Measurements from ENCODE around the gene SLC16A5.
"Not testable (repeated sequence)": the region's sequence is repeated elsewhere in the genome, so short reads cannot be mapped to it uniquely, and the experiment has no call there.

The SLC16A5 gene

GRCh38 chr17:75072909-75073308 lies 14.8 kb upstream of the SLC16A5 start:
- not testable (repeated sequence) for H3K27me3 Mint-ChIP-seq; H3K9me3 Mint-ChIP-seq; H3K27ac Mint-ChIP-seq; H3K4me3 Mint-ChIP-seq; DNase-seq; H3K36me3 Mint-ChIP-seq (ENCODE audit: low read depth)
- peaks cover 13% of the 10 kb centered on the region for H3K4me1 Mint-ChIP-seq (ENCODE audit: low read depth)

- DNase-seq: no peak
- no peaks in the 10 kb centered on the region for H3K36me3 Mint-ChIP-seq (ENCODE audit: low read depth)
- peaks cover 18% of the 10 kb centered on the region for H3K4me1 Mint-ChIP-seq (ENCODE audit: low read depth)
- no peak overlapping the region for H3K27ac Mint-ChIP-seq
- no peaks in the 10 kb centered on the region for H3K9me3 Mint-ChIP-seq
- H3K4me3 Mint-ChIP-seq: no peak overlapping the region
- no peaks in the 10 kb centered on the region for H3K27me3 Mint-ChIP-seq
These were observed 14.1 kb upstream of the SLC16A5 start for GRCh38 chr17:75073618-75074047.

GRCh38 chr17:75074532-75074931 lies 13.2 kb upstream of the SLC16A5 start:
- no peak for DNase-seq
- Mint-ChIP-seq H3K36me3 (ENCODE audit: low read depth) (no peaks in the 10 kb centered on the region), H3K4me1 (ENCODE audit: low read depth) (peaks cover 24% of the 10 kb centered on the region), H3K27me3 (no peaks in the 10 kb centered on the region), H3K9me3 (no peaks in the 10 kb centered on the region), H3K27ac (no peak overlapping the region), H3K4me3 (no peak overlapping the region)

GRCh38 chr17:75075597-75076336 lies 12.0 kb upstream of the SLC16A5 start:
- Mint-ChIP-seq H3K4me3 (no peak overlapping the region), H3K4me1 (ENCODE audit: low read depth) (peaks cover 29% of the 10 kb centered on the region), H3K27me3 (no peaks in the 10 kb centered on the region), H3K27ac (no peak overlapping the region), H3K9me3 (no peaks in the 10 kb centered on the region), H3K36me3 (ENCODE audit: low read depth) (no peaks in the 10 kb centered on the region)
- no peak for DNase-seq

- Mint-ChIP-seq H3K9me3 (no peaks in the 10 kb centered on the region), H3K4me1 (ENCODE audit: low read depth) (peaks cover 29% of the 10 kb centered on the region), H3K27ac (peak overlapping the region; percentile 75), H3K36me3 (ENCODE audit: low read depth) (no peaks in the 10 kb centered on the region), H3K4me3 (peak overlapping the region; percentile 63), H3K27me3 (no peaks in the 10 kb centered on the region)
- no peak for DNase-seq
These were observed 10.7 kb upstream of the SLC16A5 start for GRCh38 chr17:75077072-75077495.

- H3K9me3 Mint-ChIP-seq: no peaks in the 10 kb centered on the region
- H3K4me3 Mint-ChIP-seq: peak overlapping the region; percentile 63
- peak overlapping the region; percentile 75 for H3K27ac Mint-ChIP-seq
- H3K4me1 Mint-ChIP-seq (ENCODE audit: low read depth): peaks cover 30% of the 10 kb centered on the region
- peak; percentile 76 for DNase-seq
- H3K27me3 Mint-ChIP-seq: no peaks in the 10 kb centered on the region
- no peaks in the 10 kb centered on the region for H3K36me3 Mint-ChIP-seq (ENCODE audit: low read depth)
These were observed 10.1 kb upstream of the SLC16A5 start for GRCh38 chr17:75077496-75078283.

GRCh38 chr17:75078284-75079022 lies 9.3 kb upstream of the SLC16A5 start:
- DNase-seq: no peak
- peaks cover 31% of the 10 kb centered on the region for H3K4me1 Mint-ChIP-seq (ENCODE audit: low read depth)
- peak overlapping the region; percentile 75 for H3K27ac Mint-ChIP-seq
- no peaks in the 10 kb centered on the region for H3K9me3 Mint-ChIP-seq
- no peaks in the 10 kb centered on the region for H3K27me3 Mint-ChIP-seq
- peak overlapping the region; percentile 63 for H3K4me3 Mint-ChIP-seq
- no peaks in the 10 kb centered on the region for H3K36me3 Mint-ChIP-seq (ENCODE audit: low read depth)

- no peak overlapping the region for H3K4me3 Mint-ChIP-seq
- H3K27me3 Mint-ChIP-seq: no peaks in the 10 kb centered on the region
- H3K4me1 Mint-ChIP-seq (ENCODE audit: low read depth): peaks cover 35% of the 10 kb centered on the region
- H3K27ac Mint-ChIP-seq: no peak overlapping the region
- no peaks in the 10 kb centered on the region for H3K9me3 Mint-ChIP-seq
- H3K36me3 Mint-ChIP-seq (ENCODE audit: low read depth): no peaks in the 10 kb centered on the region
- no peak for DNase-seq
These were observed 8.8 kb upstream of the SLC16A5 start for GRCh38 chr17:75079023-75079373.

GRCh38 chr17:75081611-75082540 lies 5.9 kb upstream of the SLC16A5 start:
- DNase-seq: no peak
- H3K4me3 Mint-ChIP-seq: no peak overlapping the region
- peaks cover 44% of the 10 kb centered on the region for H3K4me1 Mint-ChIP-seq (ENCODE audit: low read depth)
- H3K27me3 Mint-ChIP-seq: no peaks in the 10 kb centered on the region
- no peak overlapping the region for H3K27ac Mint-ChIP-seq
- no peaks in the 10 kb centered on the region for H3K36me3 Mint-ChIP-seq (ENCODE audit: low read depth)
- no peaks in the 10 kb centered on the region for H3K9me3 Mint-ChIP-seq

- DNase-seq: no peak
- Mint-ChIP-seq H3K9me3 (no peaks in the 10 kb centered on the region), H3K4me1 (ENCODE audit: low read depth) (peaks cover 46% of the 10 kb centered on the region), H3K27me3 (no peaks in the 10 kb centered on the region), H3K4me3 (no peak overlapping the region), H3K27ac (no peak overlapping the region), H3K36me3 (ENCODE audit: low read depth) (no peaks in the 10 kb centered on the region)
These were observed 5.1 kb upstream of the SLC16A5 start for GRCh38 chr17:75082683-75083082.

- H3K4me3 Mint-ChIP-seq: no peak overlapping the region
- H3K9me3 Mint-ChIP-seq: no peaks in the 10 kb centered on the region
- no peaks in the 10 kb centered on the region for H3K27me3 Mint-ChIP-seq
- H3K4me1 Mint-ChIP-seq (ENCODE audit: low read depth): peaks cover 43% of the 10 kb centered on the region
- no peak overlapping the region for H3K27ac Mint-ChIP-seq
- no peak for DNase-seq
- no peaks in the 10 kb centered on the region for H3K36me3 Mint-ChIP-seq (ENCODE audit: low read depth)
These were observed 3.6 kb upstream of the SLC16A5 start for GRCh38 chr17:75084039-75084660.

- H3K4me1 Mint-ChIP-seq (ENCODE audit: low read depth): peaks cover 53% of the 10 kb centered on the region
- H3K9me3 Mint-ChIP-seq: no peaks in the 10 kb centered on the region
- H3K27me3 Mint-ChIP-seq: no peaks in the 10 kb centered on the region
- H3K4me3 Mint-ChIP-seq: peak overlapping the region; percentile 69
- DNase-seq: no peak
- H3K36me3 Mint-ChIP-seq (ENCODE audit: low read depth): no peaks in the 10 kb centered on the region
- H3K27ac Mint-ChIP-seq: peak overlapping the region; percentile 30
These were observed 1.1 kb upstream of the SLC16A5 start for GRCh38 chr17:75086496-75087181.

- H3K27ac Mint-ChIP-seq: peak overlapping the region; percentile 83
- no peak for DNase-seq
- H3K4me1 Mint-ChIP-seq (ENCODE audit: low read depth): peaks cover 53% of the 10 kb centered on the region
- H3K36me3 Mint-ChIP-seq (ENCODE audit: low read depth): no peaks in the 10 kb centered on the region
- no peaks in the 10 kb centered on the region for H3K9me3 Mint-ChIP-seq
- peak overlapping the region; percentile 69 for H3K4me3 Mint-ChIP-seq
- H3K27me3 Mint-ChIP-seq: no peaks in the 10 kb centered on the region
These were observed 584 bp upstream of the SLC16A5 start for GRCh38 chr17:75087182-75087557.
